Psoas muscle (tissue), 8 donors: ENCODE results near the gene IL23R. TPM values are rescaled to one million over a fixed set of nuclear protein-coding genes. Genes with fewer than 3 reads are reported as not detected.

Experiments
- ATAC-seq, 4 donors: fragments of 200-7000 bp; cut with Tn5 transposase; one replicate each; pipeline ENCODE4 v1.9.1; 2020; ENCODE audit warnings: moderate library complexity in 3 of 4, mild to moderate bottlenecking in 2 of 4
- DNase-seq, 2 donors: peaks; one replicate each; pipeline ENCODE4 v3.0.0-alpha.2; 2020
- H3K27ac ChIP-seq: fragments of 200-600 bp; one replicate; pipeline ENCODE4 v1.8.0; 2022
- H3K27me3 ChIP-seq, 3 donors: fragments of 200-600 bp in 1 of 3; one replicate each; pipeline versions ENCODE4 v1.6.1 to v1.8.0; 2013 to 2022; ENCODE audit warnings: low read length in 2 of 3, mild to moderate bottlenecking in 2 of 3, moderate library complexity in 1 of 3; ENCODE audit not compliant: insufficient read depth in 3 of 3
- H3K36me3 ChIP-seq, 2 donors: fragments of 200-600 bp in 1 of 2; one replicate each; pipeline versions ENCODE4 v1.6.1 to v1.8.0; 2013 to 2022; ENCODE audit warnings: low read depth in 1 of 2, mild to moderate bottlenecking in 1 of 2, moderate library complexity in 1 of 2; ENCODE audit not compliant: insufficient read depth in 1 of 2
- H3K4me1 ChIP-seq: fragments of 200-600 bp; one replicate; pipeline ENCODE4 v1.8.0; 2022
- H3K4me3 ChIP-seq: fragments of 200-600 bp; one replicate; pipeline ENCODE4 v1.8.0; 2022; ENCODE audit warnings: mild to moderate bottlenecking
- H3K9me3 ChIP-seq: fragments of 200-600 bp; one replicate; pipeline ENCODE4 v1.8.0; 2022
- WGBS, 3 donors: extraction: QIAGEN DNeasy Blood & Tissue Kit; methylation state at CpG; one replicate each; pipeline versions ENCODE4 v1.1.6 to v1.1.7; 2013; 5-methylcytosine and 5-hydroxymethylcytosine counted together
- intact Hi-C, 2 donors: fragments of 100-400 bp; cut with DNase I; formaldehyde crosslinking; loops; one replicate each; pipeline versions ENCODE4 v1.11.0 to v1.14.2; 2022
- polyA plus RNA-seq, 3 donors: library from polyadenylated mRNA; stranded (reverse); fragments of 200-250 nt; gene quantifications; one replicate each; pipeline ENCODE4 v1.2.3, GENCODE V29; 2013
- total RNA-seq, 4 donors: library from RNA; stranded (reverse); fragmentation: NEBNext Ultra II Directional in 2 of 4; extraction: Animal tissue kit (Norgen Biotek cat#: 25700) in 2 of 4; gene quantifications; one replicate each; pipeline versions ENCODE4 v1.2.1 to v1.2.4, GENCODE V29; 2021 to 2023
- TF ChIP-seq, protein P1 (sequence below): fragments of 200-600 bp; IDR thresholded peaks from one replicate; pipeline ENCODE4 v1.8.0; 2022; ENCODE audit warnings: antibody characterized with exemption
- donor health status: healthy with polysubstance abuse.
- donor health status: DM: no; HTN: no; CAD: no; lungs with moderate emphysema.
- donor health status: Bipolar disorder and iron deficiency.
- donor health status: healthy.
- donor health status: DM: yes; HTN: yes; CAD: no.
- donor health status: DM: no; HTN: no; CAD: no.
- donor health status: DM: no; HTN: no; CAD: no.
- donor health status: DM: yes; HTN: yes; CAD: no.

Gene IL23R
- total and polyA plus RNA-seq, 7 donors, result not detected

DNA sequence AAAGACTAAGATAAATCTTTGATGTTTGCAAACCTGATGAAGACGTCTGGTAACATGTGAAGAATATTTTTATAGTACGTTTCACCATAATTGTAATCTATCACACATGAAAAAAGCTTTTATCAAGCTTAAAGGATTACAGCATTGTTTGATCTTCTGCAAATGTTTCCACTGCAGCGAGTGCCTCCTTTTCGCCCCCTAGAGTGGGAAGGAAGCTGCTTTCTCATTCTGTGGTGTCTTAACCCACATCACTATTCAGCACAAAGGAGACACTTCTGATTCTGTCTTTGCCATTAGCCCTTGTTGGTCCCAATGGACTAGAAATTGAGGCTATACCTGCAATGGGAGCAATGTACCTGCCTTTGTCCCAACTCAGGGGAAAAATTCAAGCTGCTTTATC, 95.4 kb downstream of the IL23R start:
- intact Hi-C loops, result no loop called here
- H3K9me3 ChIP-seq, result no peaks in the 10 kb centered on the region
- no peak for DNase-seq

DNA sequence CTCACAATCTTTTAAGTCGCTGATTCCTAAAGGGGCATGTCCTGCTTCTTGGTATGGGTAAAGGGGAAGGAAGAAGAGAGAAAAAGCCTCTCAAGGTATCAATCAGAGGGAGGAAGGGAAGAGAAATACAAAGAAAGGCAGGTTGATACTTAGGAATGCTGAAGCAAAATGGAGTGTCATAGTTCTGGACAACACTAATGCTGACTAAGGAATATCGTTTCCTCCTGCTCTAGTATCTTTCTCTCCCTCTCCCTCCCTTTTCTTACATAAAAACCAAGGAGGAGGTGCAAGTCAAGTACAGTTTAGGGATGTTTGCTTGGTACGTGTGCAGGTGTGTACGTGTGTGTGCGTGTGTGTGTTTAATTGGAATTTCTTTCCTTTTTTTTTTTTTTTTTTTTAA, 96.5 kb downstream of the IL23R start:
- intact Hi-C loops, result no loop called here
- H3K4me1 ChIP-seq, result no peaks in the 10 kb centered on the region
- TF ChIP-seq, protein P1, sequence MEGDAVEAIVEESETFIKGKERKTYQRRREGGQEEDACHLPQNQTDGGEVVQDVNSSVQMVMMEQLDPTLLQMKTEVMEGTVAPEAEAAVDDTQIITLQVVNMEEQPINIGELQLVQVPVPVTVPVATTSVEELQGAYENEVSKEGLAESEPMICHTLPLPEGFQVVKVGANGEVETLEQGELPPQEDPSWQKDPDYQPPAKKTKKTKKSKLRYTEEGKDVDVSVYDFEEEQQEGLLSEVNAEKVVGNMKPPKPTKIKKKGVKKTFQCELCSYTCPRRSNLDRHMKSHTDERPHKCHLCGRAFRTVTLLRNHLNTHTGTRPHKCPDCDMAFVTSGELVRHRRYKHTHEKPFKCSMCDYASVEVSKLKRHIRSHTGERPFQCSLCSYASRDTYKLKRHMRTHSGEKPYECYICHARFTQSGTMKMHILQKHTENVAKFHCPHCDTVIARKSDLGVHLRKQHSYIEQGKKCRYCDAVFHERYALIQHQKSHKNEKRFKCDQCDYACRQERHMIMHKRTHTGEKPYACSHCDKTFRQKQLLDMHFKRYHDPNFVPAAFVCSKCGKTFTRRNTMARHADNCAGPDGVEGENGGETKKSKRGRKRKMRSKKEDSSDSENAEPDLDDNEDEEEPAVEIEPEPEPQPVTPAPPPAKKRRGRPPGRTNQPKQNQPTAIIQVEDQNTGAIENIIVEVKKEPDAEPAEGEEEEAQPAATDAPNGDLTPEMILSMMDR, result no peak
- no peak overlapping the region for H3K4me3 ChIP-seq
- H3K36me3 ChIP-seq, result no peaks in the 10 kb centered on the region
- no peak overlapping the region for H3K27ac ChIP-seq
- WGBS, 3 donors, result 83 to 87% (median 84%) methylated on average over 5 of the region's 5 CpGs
- H3K9me3 ChIP-seq, result no peaks in the 10 kb centered on the region
- no peaks in the 10 kb centered on the region for H3K27me3 ChIP-seq
- no peak for ATAC-seq
- no peak for DNase-seq

More for the DNA sequence above, 95.4 kb downstream of the IL23R start:
- Histone ChIP-seq H3K36me3 (no peaks in the 10 kb centered on the region), H3K27me3 (no peaks in the 10 kb centered on the region), H3K4me1 (no peaks in the 10 kb centered on the region), H3K27ac (no peak overlapping the region), H3K4me3 (no peak overlapping the region)
- 35 to 42% (median 40%) methylated on average over 4 of the region's 4 CpGs for WGBS, 3 donors
- no peak for ATAC-seq
- TF ChIP-seq, protein P1, result no peak

DNA sequence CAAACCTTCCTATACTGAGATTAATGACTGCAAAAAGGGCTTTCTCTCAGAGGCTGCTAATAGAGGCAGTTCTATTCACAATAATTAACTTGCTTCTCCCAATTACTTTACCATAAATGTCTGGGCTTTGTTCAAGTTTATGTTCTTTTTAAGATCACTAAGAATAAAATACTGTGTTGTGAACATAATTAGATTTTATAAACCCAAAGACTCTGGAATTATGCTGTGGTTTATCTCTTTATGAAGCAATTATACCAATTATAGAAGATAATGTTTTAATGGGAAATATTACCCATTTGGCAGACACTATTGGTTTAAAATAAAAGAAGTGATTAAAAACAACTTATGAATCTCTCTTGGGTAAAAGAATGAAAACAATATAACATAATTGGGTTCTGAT, 97.9 kb downstream of the IL23R start:
- DNase-seq (no peak), ATAC-seq (no peak)

DNA sequence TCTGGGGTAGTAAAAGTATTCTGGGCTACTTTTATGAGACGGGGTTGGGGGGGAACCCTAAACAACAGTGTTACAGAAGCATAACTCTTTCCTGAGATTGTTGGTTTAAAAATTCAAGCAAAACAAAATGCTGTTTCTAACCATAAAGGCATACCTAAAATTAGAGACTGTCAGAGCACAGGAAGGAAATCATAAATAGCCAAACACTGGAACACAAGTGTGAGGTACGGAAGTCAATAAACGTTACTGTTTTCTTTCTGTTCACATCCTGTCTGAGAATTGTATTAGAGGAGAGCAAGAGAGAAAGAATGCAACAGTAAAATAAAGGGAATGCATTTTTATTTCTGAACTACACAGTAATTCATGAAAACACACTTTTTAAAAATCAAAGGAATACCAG, 98.6 kb downstream of the IL23R start:
- 44 to 49% (median 45%) methylated on average over 3 of the region's 3 CpGs for WGBS, 3 donors
- intact Hi-C loops, result no loop called here
- H3K36me3 ChIP-seq, result no peaks in the 10 kb centered on the region
- H3K4me3 ChIP-seq, result no peak overlapping the region
- TF ChIP-seq, protein P1, result no peak
- H3K27ac ChIP-seq, result no peak overlapping the region
- peaks cover 0 to 3% (median 0%) of the 10 kb centered on the region in 3 donors for H3K27me3 ChIP-seq
- DNase-seq (no peak), ATAC-seq (no peak)
- no peaks in the 10 kb centered on the region for H3K4me1 ChIP-seq
- no peaks in the 10 kb centered on the region for H3K9me3 ChIP-seq

More for the DNA sequence above, 97.9 kb downstream of the IL23R start:
- no peak overlapping the region for H3K27ac ChIP-seq
- intact Hi-C loops, result no loop called here
- TF ChIP-seq, protein P1, result no peak
- H3K9me3 ChIP-seq, result no peaks in the 10 kb centered on the region
- no peaks in the 10 kb centered on the region for H3K36me3 ChIP-seq
- no peaks in the 10 kb centered on the region for H3K27me3 ChIP-seq
- H3K4me3 ChIP-seq, result no peak overlapping the region
- H3K4me1 ChIP-seq, result no peaks in the 10 kb centered on the region

DNA sequence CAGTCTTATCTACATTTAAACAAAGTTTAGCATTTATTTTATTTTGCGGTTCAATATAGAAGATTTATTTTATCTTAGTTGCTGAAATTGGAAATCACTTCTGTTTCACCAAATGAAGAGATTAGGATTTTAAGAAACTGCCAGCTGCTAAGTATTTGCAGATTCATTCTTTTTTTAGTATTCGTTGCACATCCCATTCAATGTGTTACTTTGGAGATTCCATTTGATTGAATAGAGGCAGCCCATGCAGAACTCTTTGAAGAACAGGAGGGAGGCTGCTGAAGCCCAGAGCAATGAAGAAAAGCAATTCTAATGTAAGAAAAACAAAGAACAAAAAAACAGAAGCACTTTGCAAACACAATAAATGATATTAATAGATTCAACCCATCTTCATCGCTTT, 102.8 kb downstream of the IL23R start:
- ATAC-seq (no peak), DNase-seq (no peak)
- 85 to 89% (median 86%) methylated on average over 3 of the region's 3 CpGs for WGBS, 3 donors
- Histone ChIP-seq H3K27me3 (peaks cover 0 to 4% (median 0%) of the 10 kb centered on the region in 3 donors), H3K36me3 (no peaks in the 10 kb centered on the region), H3K4me1 (no peaks in the 10 kb centered on the region), H3K4me3 (no peak overlapping the region), H3K27ac (no peak overlapping the region), H3K9me3 (peaks cover 8% of the 10 kb centered on the region)
- intact Hi-C loops, result no loop called here
- TF ChIP-seq, protein P1, result no peak
